GM12878 (cell line): ENCODE data around the gene TLX1. TPM values are rescaled to one million over a fixed set of nuclear protein-coding genes. Genes with fewer than 3 reads are reported as not detected.

ENCODE experiments used
- ATAC-seq: fragments of 200-7000 bp; cut with Tn5 transposase; 3 replicates; pipeline ENCODE4 v1.9.1; 2020; ENCODE audit warnings: mild to moderate bottlenecking, moderate library complexity
- BruUV-seq: library from RNA; stranded (reverse); fragments of 400-500 nt; replicated peaks from 2 replicates; lab custom pipeline; 2021; lab: Mats Ljungman, UMichigan
- CTCF ChIA-PET: fragments of 300-600 bp; sonication (Branson Sonifier 250); formaldehyde crosslinking; extraction: SDS; loops from one replicate; lab custom pipeline; 2021; ENCODE audit warnings: inconsistent platforms; lab: Yijun Ruan, JAX
- POLR2A ChIA-PET: fragments of 350-600 bp; formaldehyde crosslinking; extraction: SDS; loops from one replicate; lab custom pipeline; 2021; ENCODE audit warnings: inconsistent platforms; lab: Charles Lee
- RAD21 ChIA-PET: fragments of 300-600 bp; sonication (Branson Sonifier 250); formaldehyde crosslinking; loops from one replicate; lab custom pipeline; 2023; ENCODE audit warnings: antibody characterized with exemption; ENCODE audit not compliant: unreplicated experiment; lab: Charles Lee
- SMC1A ChIA-PET: fragments of 300-600 bp; sonication (Branson Sonifier 250); formaldehyde crosslinking; loops from one replicate; lab custom pipeline; 2023; ENCODE audit not compliant: unreplicated experiment, uncharacterized antibody; lab: Charles Lee
- DNase-seq: peaks from one replicate; pipeline ENCODE4 v3.0.0-alpha.2; 2011; ENCODE audit warnings: low read depth, low spot score
- FAIRE-seq: peaks from 3 replicates; lab custom pipeline; 2011; peaks lifted over from hg19 to GRCh38; lab: Jason Lieb, UNC
- H2AFZ ChIP-seq: 2 replicates; pipeline ENCODE4 v1.6.0; 2011; ENCODE audit warnings: low read depth, low read length, control low read depth; ENCODE audit not compliant: control insufficient read depth
- H3K27ac ChIP-seq: 2 replicates; pipeline ENCODE4 v1.5.1; 2011; ENCODE audit warnings: control low read depth; ENCODE audit not compliant: control insufficient read depth, insufficient read depth
- H3K27me3 ChIP-seq, 2 experiments: replicated peaks in 1 of 2; 2 replicates each; pipeline versions ENCODE4 v1.6.0 to v1.6.1; 2011; ENCODE audit warnings: low read length in 1 of 2; ENCODE audit not compliant: control insufficient read depth in 2 of 2, insufficient read depth in 2 of 2
- H3K36me3 ChIP-seq, 2 experiments: 2 replicates each; pipeline ENCODE4 v1.5.1; 2011; ENCODE audit warnings: low read length in 1 of 2; ENCODE audit not compliant: control insufficient read depth in 2 of 2, insufficient read depth in 2 of 2
- H3K4me1 ChIP-seq: 2 replicates; pipeline ENCODE4 v1.6.1; 2011; ENCODE audit warnings: mild to moderate bottlenecking, low read length, moderate library complexity, mixed read lengths; ENCODE audit not compliant: control insufficient read depth, insufficient read depth
- H3K4me2 ChIP-seq: 2 replicates; pipeline ENCODE4 v1.6.0; 2011; ENCODE audit warnings: control low read depth; ENCODE audit not compliant: control insufficient read depth, insufficient read depth
- H3K4me3 ChIP-seq: fragments of 200-600 bp; sonication (generic); 2 replicates; pipeline ENCODE4 v1.5.1; 2016
- H3K79me2 ChIP-seq: 2 replicates; pipeline ENCODE4 v1.6.0; 2011; ENCODE audit warnings: low read length; ENCODE audit not compliant: control insufficient read depth, insufficient read depth
- H3K9ac ChIP-seq: 2 replicates; pipeline ENCODE4 v1.8.0; 2011; ENCODE audit warnings: low read length, control low read depth, mixed read lengths; ENCODE audit not compliant: control insufficient read depth, insufficient read depth
- H3K9me3 ChIP-seq: replicated peaks from 3 replicates; pipeline ENCODE4 v1.5.1; 2011; ENCODE audit warnings: mild to moderate bottlenecking, low read length; ENCODE audit not compliant: control insufficient read depth, insufficient read depth
- H4K20me1 ChIP-seq: 2 replicates; pipeline ENCODE4 v1.6.0; 2011; ENCODE audit not compliant: control insufficient read depth, insufficient read depth
- DPF2 ChIP-seq: fragments of 450-650 bp; IDR thresholded peaks from 2 replicates; pipeline ENCODE4 v1.6.1; 2017; ENCODE audit warnings: mild to moderate bottlenecking
- EZH2 ChIP-seq: IDR thresholded peaks from 2 replicates; pipeline ENCODE4 v1.6.1; 2012; ENCODE audit warnings: low read depth, mild to moderate bottlenecking, control low read depth, inconsistent platforms, low read length, borderline replicate concordance; ENCODE audit not compliant: control insufficient read depth
- FOXM1 ChIP-seq: IDR thresholded peaks from 2 replicates; pipeline ENCODE4 v1.6.1; 2012; ENCODE audit warnings: low read depth, mild to moderate bottlenecking, inconsistent platforms, low read length, moderate library complexity
- KAT2A ChIP-seq: conservative IDR thresholded peaks from 2 replicates; pipeline ENCODE4 v1.6.1; 2011; ENCODE audit warnings: low read depth, low read length; ENCODE audit not compliant: control insufficient read depth
- MEF2A ChIP-seq: IDR thresholded peaks from 2 replicates; pipeline ENCODE4 v1.6.1; 2011; ENCODE audit warnings: low read depth, mild to moderate bottlenecking, low read length, moderate library complexity; ENCODE audit not compliant: insufficient read depth
- MTA2 ChIP-seq: fragments of 450-650 bp; IDR thresholded peaks from 2 replicates; pipeline ENCODE4 v1.6.1; 2016; ENCODE audit warnings: low read depth, mild to moderate bottlenecking, moderate library complexity
- NR2C2 ChIP-seq: IDR thresholded peaks from 2 replicates; pipeline ENCODE4 v1.6.1; 2011; ENCODE audit warnings: borderline replicate concordance, low read depth; ENCODE audit not compliant: control insufficient read depth, insufficient read length
- NRF1 ChIP-seq: conservative IDR thresholded peaks from 2 replicates; pipeline ENCODE4 v1.6.1; 2011; ENCODE audit warnings: mild to moderate bottlenecking, low read depth, low read length, improper control_type of control experiment
- POLR2A ChIP-seq: IDR thresholded peaks from 2 replicates; pipeline ENCODE4 v1.6.1; 2011; ENCODE audit warnings: low read depth, mild to moderate bottlenecking, low read length
- RAD51 ChIP-seq: fragments of 450-650 bp; IDR thresholded peaks from 2 replicates; pipeline ENCODE4 v1.6.1; 2016; ENCODE audit warnings: moderate library complexity, mild to moderate bottlenecking, inconsistent platforms
- RCOR1 ChIP-seq: conservative IDR thresholded peaks from 2 replicates; pipeline ENCODE4 v1.6.1; 2012; ENCODE audit warnings: low read depth, low read length, improper control_type of control experiment
- RFX5 ChIP-seq: IDR thresholded peaks from 2 replicates; pipeline ENCODE4 v1.6.1; 2011; ENCODE audit warnings: low read depth, low read length, improper control_type of control experiment
- SMAD5 ChIP-seq: IDR thresholded peaks from 2 replicates; pipeline ENCODE4 v1.6.1; 2016; ENCODE audit warnings: antibody characterized with exemption, low read depth
- TCF3 ChIP-seq: IDR thresholded peaks from 2 replicates; pipeline ENCODE4 v1.6.1; 2012; ENCODE audit warnings: low read depth, mild to moderate bottlenecking, low read length, borderline replicate concordance; ENCODE audit not compliant: insufficient read depth
- WRNIP1 ChIP-seq: IDR thresholded peaks from 2 replicates; pipeline ENCODE4 v1.6.1; 2011; ENCODE audit warnings: low read depth, low read length, improper control_type of control experiment, borderline replicate concordance
- ZNF622 ChIP-seq: fragments of 450-650 bp; IDR thresholded peaks from 2 replicates; pipeline ENCODE4 v1.6.1; 2017; ENCODE audit warnings: mild to moderate bottlenecking, inconsistent platforms
- WGBS: methylation state at CpG from one replicate; pipeline ENCODE4 v1.1.6; 2016; ENCODE audit warnings: low lambda C conversion rate; ENCODE audit not compliant: insufficient replicate concordance, insufficient coverage; ENCODE audit errors: missing lambda C conversion rate; 5-methylcytosine and 5-hydroxymethylcytosine counted together
- in situ Hi-C: fragments of 300-500 bp; cut with MboI; formaldehyde crosslinking; loops from 9 replicates; pipeline ENCODE4 v1.14.3; 2018; ENCODE audit warnings: mixed read lengths
- intact Hi-C: fragments of 100-400 bp; cut with micrococcal nuclease; formaldehyde crosslinking; loops from one replicate; pipeline ENCODE4 v1.14.2; 2022; ENCODE audit not compliant: unreplicated experiment
- polyA plus RNA-seq, 11 experiments: library from polyadenylated mRNA; depleted of rRNA in 4 of 11; unstranded in 6 of 11; stranded (reverse) in 5 of 11; fragments of >200 nt; fragmentation: Nextera tagmentation in 4 of 11; fragmentation: Illumina TruSeq in 1 of 11; extraction: Ambion mirVana in 4 of 11; extraction: Trizol in 1 of 11; gene quantifications; 1 replicate in 1 of 11; 2 replicates in 10 of 11; pipeline versions ENCODE4 v1.2.1 to v1.2.3, GENCODE V29; 2011 to 2016; ENCODE audit warnings: inconsistent platforms in 2 of 11, missing spikeins in 2 of 11, low read depth in 1 of 11
- total RNA-seq, 4 experiments: library from RNA; depleted of rRNA in 3 of 4; stranded (reverse); fragments of >200 nt in 3 of 4; fragmentation: Illumina TruSeq in 1 of 4; extraction: Trizol in 1 of 4; gene quantifications; 2 replicates each; pipeline versions ENCODE4 v1.2.1 to v1.2.3, GENCODE V29; 2013 to 2021
- TF ChIP-seq, protein P1 (sequence below): IDR thresholded peaks from 2 replicates; pipeline ENCODE4 v1.6.1; 2011; ENCODE audit warnings: low read depth, mild to moderate bottlenecking, low read length, moderate library complexity, borderline replicate concordance; ENCODE audit errors: extremely low read depth
- TF ChIP-seq, protein P2 (sequence below): fragments of 450-650 bp; conservative IDR thresholded peaks from 2 replicates; pipeline ENCODE4 v1.6.1; 2017; ENCODE audit warnings: mild to moderate bottlenecking, moderate library complexity
- TF ChIP-seq, protein P3 (sequence below): IDR thresholded peaks from 2 replicates; pipeline ENCODE4 v1.6.1; 2011; ENCODE audit warnings: mild to moderate bottlenecking, low read depth, low read length, moderate library complexity; ENCODE audit not compliant: insufficient replicate concordance

TLX1 gene
- total and polyA plus RNA-seq, 10 of the 15 experiments (the other 5 are each of a cell fraction or from before 2014, with no cell fraction given): not detected

DNA sequence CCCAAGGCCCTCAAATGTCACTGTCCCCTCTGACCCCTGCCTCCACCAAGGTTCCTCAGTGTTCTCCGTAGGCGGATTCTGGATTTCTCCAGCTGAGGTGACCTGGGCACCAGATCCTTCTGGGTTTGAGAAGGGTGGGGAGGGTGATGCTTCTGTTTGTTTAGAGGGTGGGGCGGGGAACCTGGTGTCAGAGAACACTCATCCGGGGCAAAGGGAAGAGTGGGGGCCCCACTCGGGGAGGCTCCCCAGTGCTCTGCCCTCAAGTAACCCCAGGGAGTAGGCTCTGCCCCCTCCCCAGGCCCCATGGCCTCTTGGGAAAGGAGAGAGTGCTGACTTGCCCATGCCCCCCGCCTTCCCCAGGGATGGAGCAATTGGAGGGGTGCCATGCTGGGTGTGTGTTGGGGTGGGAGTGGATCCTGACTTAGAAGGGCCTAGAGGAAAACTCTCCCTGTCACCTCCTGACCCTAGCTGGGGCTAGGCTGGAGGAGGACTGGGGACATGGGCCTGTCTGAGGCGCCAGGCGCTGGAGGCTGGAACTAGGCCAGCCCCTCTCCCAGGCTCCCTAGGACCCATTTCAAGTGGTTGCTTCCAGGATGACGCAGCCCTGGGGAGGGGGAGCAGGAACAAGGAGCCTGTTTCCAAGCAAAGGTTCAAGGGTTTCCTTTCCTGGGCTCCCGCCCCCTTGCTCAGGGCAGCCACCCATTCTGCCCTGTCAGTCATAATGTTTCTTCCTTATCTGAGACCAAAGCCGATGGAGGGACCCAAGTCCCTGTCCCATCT lies 41.4 kb upstream of the TLX1 start (continued):
- TF ChIP-seq NRF1 (no peak), RFX5 (no peak), TCF3 (no peak), NR2C2 (no peak), ZNF622 (no peak)
- TF ChIP-seq, protein P1, sequence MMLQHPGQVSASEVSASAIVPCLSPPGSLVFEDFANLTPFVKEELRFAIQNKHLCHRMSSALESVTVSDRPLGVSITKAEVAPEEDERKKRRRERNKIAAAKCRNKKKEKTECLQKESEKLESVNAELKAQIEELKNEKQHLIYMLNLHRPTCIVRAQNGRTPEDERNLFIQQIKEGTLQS: no peak
- TF ChIP-seq, all 136 proteins: peak for 0

DNA sequence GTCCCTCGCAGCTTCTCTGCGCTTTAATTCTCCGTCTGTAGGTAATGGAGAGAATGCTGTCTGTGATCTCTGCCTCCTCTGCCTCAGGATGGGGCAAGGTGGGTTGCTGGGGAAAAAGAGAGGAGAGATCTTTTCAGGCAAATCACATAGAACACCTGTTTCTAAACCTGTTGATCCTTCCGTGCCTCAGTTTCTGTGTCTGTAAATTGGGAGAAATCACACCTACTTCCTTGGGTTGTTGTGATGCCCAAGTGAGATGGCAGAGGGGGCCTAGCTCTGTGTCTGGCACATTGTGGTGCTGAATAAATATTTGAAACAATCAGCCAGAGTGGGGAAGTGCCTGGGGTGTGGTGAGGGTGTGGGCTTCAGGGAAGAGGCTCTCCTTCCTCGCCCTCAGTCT lies 40.5 kb upstream of the TLX1 start:
- Histone ChIP-seq H3K79me2 (no peaks in the 10 kb centered on the region), H4K20me1 (no peaks in the 10 kb centered on the region), H3K27ac (no peak overlapping the region), H3K27me3 (peaks cover 2 to 6% of the 10 kb centered on the region in 2 experiments; a peak in 3 of 4 replicates), H3K4me2 (no peak overlapping the region), H3K9me3 (no peaks in the 10 kb centered on the region), H3K9ac (no peak overlapping the region), H3K4me1 (no peaks in the 10 kb centered on the region), H3K4me3 (no peak overlapping the region), H3K36me3 (no peaks in the 10 kb centered on the region), H2AFZ (no peak overlapping the region)
- in situ Hi-C loops: no loop called here
- FAIRE-seq: no peak
- intact Hi-C loops: no loop called here
- DNase-seq: no peak
- ChIA-PET RAD21 (interaction anchor here (0.8 kb wide), 1 partner anchor 11 kb away, joined by 3 read pairs; no protein-coding TSS in a partner anchor), SMC1A (no interaction called here), CTCF (interaction anchor here (2.6 to 13.8 kb wide), 2 partner anchors 16 to 51 kb away, joined by 9 to 231 read pairs; no protein-coding TSS in a partner anchor), POLR2A (no interaction called here)
- BruUV-seq: no TSS peak
- ATAC-seq: no peak
- 48% methylated on average over 5 of the region's 5 CpGs for whole genome bisulfite sequencing
- TF ChIP-seq POLR2A (no peak), SMAD5 (no peak), WRNIP1 (no peak), RCOR1 (no peak), RAD51 (no peak), MTA2 (no peak), DPF2 (no peak), EZH2 (no peak), FOXM1 (no peak), KAT2A (no peak), MEF2A (no peak)
- TF ChIP-seq, protein P2, sequence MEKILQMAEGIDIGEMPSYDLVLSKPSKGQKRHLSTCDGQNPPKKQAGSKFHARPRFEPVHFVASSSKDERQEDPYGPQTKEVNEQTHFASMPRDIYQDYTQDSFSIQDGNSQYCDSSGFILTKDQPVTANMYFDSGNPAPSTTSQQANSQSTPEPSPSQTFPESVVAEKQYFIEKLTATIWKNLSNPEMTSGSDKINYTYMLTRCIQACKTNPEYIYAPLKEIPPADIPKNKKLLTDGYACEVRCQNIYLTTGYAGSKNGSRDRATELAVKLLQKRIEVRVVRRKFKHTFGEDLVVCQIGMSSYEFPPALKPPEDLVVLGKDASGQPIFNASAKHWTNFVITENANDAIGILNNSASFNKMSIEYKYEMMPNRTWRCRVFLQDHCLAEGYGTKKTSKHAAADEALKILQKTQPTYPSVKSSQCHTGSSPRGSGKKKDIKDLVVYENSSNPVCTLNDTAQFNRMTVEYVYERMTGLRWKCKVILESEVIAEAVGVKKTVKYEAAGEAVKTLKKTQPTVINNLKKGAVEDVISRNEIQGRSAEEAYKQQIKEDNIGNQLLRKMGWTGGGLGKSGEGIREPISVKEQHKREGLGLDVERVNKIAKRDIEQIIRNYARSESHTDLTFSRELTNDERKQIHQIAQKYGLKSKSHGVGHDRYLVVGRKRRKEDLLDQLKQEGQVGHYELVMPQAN: no peak
- TF ChIP-seq, protein P3, sequence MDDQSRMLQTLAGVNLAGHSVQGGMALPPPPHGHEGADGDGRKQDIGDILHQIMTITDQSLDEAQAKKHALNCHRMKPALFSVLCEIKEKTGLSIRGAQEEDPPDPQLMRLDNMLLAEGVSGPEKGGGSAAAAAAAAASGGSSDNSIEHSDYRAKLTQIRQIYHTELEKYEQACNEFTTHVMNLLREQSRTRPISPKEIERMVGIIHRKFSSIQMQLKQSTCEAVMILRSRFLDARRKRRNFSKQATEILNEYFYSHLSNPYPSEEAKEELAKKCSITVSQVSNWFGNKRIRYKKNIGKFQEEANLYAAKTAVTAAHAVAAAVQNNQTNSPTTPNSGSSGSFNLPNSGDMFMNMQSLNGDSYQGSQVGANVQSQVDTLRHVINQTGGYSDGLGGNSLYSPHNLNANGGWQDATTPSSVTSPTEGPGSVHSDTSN: no peak
